NCI-H1105 treated with DMSO at 0.1 percent for 48 hours (cell line): ENCODE results near the gene PRCC.

Source experiments
- DNase-seq: peaks from one replicate; lab custom pipeline; 2025; lab: John Stamatoyannopoulos, UW

The PRCC gene

DNA sequence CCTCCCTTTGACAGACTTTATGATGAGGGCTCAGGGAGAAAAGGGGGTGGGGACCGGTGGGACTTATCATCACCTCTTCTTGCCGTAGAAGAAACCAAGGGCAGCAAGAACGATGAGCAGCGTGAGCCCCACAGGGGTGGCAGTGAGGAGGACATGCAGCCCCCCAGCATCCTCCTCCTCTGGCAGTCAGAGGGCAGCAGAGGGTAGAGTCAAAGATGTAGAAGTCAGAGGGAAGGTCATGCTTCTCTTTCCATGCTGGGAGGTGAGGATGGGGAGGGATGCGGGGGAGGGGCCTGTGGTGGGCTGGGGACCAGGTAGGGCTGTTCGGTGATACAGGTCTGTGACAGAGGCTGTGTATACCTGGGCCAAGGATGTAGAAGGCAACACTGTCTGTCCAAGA lies 76.8 kb downstream of the PRCC start:
- DNase-seq, result no peak

GRCh38 chr1:156844638-156845037 lies 77.3 kb downstream of the PRCC start:
- DNase-seq, result no peak

DNA sequence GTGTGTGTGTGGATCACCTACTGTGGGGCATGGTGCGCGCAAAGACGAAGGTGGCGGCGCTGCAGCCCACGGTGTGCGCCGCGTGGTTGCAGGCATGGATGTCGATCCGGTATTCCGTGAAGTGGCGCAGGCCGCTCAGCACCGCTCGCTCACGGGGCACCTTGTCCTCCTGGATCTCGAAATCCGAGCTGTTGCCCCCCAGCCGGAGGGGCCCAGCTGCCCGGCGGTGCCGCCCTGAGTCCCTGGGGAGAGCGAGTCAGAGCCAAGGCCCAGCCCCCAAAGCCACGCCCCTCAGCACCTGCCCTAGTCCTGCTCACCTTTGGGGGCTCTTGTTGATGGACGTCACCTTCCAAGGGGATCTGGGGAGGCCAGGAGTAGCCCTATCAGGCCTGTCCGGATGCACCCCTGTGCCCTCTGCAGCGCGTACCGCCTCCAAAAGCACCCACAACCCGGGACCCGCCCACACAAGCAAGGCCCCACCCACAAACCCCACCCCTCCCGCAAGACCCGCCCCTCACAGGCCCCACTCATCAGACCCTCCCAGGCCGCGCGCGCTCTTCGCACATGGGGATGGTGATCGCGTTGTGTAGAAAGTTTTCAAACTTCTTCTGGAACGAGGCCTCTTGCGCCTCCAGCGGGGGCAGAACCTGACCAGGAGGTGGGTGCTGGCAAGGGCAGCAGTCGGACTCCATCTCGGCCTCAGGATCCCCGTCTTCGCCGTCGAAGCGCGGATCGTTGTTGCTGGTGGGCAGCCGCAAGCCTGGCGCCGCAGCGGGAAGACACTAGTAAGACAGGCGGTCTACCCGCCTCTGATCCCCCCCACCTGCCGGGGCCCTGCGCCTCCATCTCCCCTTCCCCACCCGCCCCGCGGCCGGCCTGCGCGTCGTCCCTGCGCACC lies 78.0 kb downstream of the PRCC start:
- DNase-seq, result no peak

DNA sequence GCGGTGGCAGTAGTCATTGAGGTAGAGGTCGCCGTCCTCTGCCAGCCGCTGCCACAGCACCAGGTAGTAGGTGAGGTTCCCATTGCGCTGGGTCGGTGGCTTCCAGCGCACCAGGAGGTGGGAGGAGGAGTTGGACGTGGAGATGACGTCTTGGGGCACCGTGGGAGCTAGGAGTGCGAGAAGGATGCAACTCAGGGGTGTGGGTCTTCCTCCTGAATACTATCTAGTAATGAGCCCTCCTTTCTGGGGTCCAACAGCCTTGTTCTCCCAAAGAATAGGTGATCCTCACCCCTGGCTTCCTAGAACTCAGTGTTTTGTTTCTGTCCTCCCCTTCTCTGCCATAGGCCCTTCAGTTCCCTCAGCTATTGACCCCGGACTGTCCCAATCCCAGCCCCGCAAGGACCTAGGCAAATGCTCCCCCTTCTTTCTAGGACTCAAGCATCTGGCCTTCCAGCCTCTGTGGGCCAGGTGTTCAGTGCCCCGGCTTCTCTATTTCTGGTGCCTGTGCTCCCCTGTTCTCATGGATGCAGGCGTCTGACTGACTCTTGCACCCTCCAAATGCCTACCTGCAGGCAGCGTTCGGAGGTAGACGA lies 78.7 kb downstream of the PRCC start:
- DNase-seq, result no peak

DNA sequence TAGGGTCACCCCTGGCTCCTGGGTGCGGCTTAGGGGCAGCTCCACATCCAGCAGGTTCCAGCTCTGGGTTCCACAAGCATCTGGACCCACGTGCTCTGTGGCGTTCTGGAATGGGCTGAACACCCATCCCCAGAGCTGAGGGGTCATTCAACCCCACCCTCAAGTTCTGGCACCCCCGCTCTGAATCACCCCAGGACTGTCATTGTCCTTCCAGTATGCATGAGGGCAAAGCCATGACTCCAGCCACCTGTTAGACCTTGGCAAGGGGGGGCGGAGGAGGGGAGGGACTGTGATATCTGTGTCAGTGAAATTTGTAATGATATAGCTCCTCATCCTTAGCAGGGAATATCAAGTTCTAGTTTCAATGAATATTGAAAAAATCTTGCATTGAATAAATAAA lies 79.3 kb downstream of the PRCC start:
- no peak for DNase-seq

- DNase-seq, result no peak
Measured at GRCh38 chr1:156847591-156848460, 80.5 kb downstream of the PRCC start.

GRCh38 chr1:156848461-156849150 lies 81.3 kb downstream of the PRCC start:
- no peak for DNase-seq

GRCh38 chr1:156849151-156849496 lies 81.8 kb downstream of the PRCC start:
- no peak for DNase-seq
